ENCODE data around the gene TXLNB.

- TF ChIP-seq EZH2phosphoT487 (IDR thresholded peaks at IDR 0.05; ENCODE audit: low read depth) (no peak), CTCF (IDR thresholded peaks at IDR 0.05; ENCODE audit: low read depth, low read length) (peak; percentile 57)
These were observed 61.4 kb downstream of the TXLNB start for GRCh38 chr6:139230391-139230840.
